IMR-90 (cell line): ENCODE results near the gene SLC9A1.

Experiments
- BHLHE40 ChIP-seq: fragments of 150-350 bp; IDR thresholded peaks from 2 replicates; pipeline ENCODE4 v1.6.1; 2016; ENCODE audit warnings: mild to moderate bottlenecking, low read depth, low read length
- CEBPB ChIP-seq: IDR thresholded peaks from 2 replicates; pipeline ENCODE4 v1.6.1; 2012; ENCODE audit warnings: low read depth, low read length, improper control_type of control experiment
- CHD1 ChIP-seq: IDR thresholded peaks from 2 replicates; pipeline ENCODE4 v1.6.1; 2012; ENCODE audit warnings: low read depth, low read length, improper control_type of control experiment
- MAZ ChIP-seq: IDR thresholded peaks from 2 replicates; pipeline ENCODE4 v1.6.1; 2012; ENCODE audit warnings: low read depth, mild to moderate bottlenecking, low read length, improper control_type of control experiment, moderate library complexity, borderline replicate concordance
- NFE2L2 ChIP-seq: fragments of 150-350 bp; IDR thresholded peaks from 2 replicates; pipeline ENCODE4 v1.6.1; 2016; ENCODE audit warnings: low read depth, mild to moderate bottlenecking, low read length
- POLR2A ChIP-seq: IDR thresholded peaks from 2 replicates; pipeline ENCODE4 v1.6.1; 2012; ENCODE audit warnings: mild to moderate bottlenecking, low read depth, low read length
- RFX5 ChIP-seq: IDR thresholded peaks from 2 replicates; pipeline ENCODE4 v1.8.0; 2012; ENCODE audit warnings: low read depth, mild to moderate bottlenecking, low read length, moderate library complexity
- SMC3 ChIP-seq: fragments of 150-350 bp; IDR thresholded peaks from 2 replicates; pipeline ENCODE4 v1.6.1; 2016; ENCODE audit warnings: low read depth, mild to moderate bottlenecking, antibody characterized with exemption, low read length, moderate library complexity
- TF ChIP-seq, protein P1 (sequence below): conservative IDR thresholded peaks from 2 replicates; pipeline ENCODE4 v1.5.1; 2012; ENCODE audit warnings: mild to moderate bottlenecking, low read depth, low read length, improper control_type of control experiment

DNA sequence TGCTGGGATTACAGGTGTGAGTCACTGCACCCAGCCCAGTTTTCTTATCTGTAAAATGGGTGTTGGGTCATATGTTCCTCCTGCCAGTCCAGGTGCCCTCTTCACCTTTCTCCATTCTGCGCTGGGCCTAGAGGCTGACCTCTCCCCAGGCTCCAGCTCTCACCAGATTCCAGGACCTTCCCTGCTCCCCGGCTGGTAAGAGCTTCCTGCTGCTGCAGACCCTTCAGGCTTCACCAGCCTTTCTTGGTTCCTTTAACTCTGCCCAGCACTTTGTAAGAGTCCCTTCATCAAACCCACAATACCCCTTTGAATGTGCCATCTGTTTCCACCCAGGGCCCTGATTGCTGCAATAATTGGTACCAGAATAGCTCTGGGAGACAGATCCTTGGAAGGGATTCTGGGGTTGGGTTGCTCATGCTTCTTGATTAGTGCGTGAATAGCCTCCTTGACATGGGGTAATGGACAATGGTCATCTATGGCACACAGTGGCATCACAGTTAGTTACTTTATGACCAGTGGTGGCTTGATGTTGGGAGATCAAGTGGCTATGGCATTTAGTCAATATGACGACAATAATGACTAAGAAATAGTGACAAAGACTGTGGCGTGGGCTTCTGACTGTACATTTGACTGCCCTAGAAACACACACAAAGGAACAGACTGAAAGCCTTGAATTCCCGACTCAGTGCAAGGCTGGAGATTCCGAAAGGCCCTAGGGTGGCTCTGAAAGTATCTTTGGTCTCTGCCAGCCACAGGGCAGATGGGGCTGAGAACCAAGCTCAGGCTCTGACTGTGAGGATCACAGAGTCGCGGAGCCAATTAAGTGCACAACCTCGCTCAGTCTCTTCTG is 67.3 kb downstream of the SLC9A1 start:
- no peak for TF ChIP-seq POLR2A
- TF ChIP-seq, protein P1, sequence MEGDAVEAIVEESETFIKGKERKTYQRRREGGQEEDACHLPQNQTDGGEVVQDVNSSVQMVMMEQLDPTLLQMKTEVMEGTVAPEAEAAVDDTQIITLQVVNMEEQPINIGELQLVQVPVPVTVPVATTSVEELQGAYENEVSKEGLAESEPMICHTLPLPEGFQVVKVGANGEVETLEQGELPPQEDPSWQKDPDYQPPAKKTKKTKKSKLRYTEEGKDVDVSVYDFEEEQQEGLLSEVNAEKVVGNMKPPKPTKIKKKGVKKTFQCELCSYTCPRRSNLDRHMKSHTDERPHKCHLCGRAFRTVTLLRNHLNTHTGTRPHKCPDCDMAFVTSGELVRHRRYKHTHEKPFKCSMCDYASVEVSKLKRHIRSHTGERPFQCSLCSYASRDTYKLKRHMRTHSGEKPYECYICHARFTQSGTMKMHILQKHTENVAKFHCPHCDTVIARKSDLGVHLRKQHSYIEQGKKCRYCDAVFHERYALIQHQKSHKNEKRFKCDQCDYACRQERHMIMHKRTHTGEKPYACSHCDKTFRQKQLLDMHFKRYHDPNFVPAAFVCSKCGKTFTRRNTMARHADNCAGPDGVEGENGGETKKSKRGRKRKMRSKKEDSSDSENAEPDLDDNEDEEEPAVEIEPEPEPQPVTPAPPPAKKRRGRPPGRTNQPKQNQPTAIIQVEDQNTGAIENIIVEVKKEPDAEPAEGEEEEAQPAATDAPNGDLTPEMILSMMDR = no peak
- TF ChIP-seq NFE2L2 = no peak
- TF ChIP-seq RFX5 = no peak
- no peak for TF ChIP-seq CEBPB
- TF ChIP-seq BHLHE40 = no peak
- TF ChIP-seq CHD1 = no peak
- TF ChIP-seq SMC3 = no peak
- no peak for TF ChIP-seq MAZ
